ENCODE results near the gene MRPL16.
"Not testable (repeated sequence)": the region's sequence is repeated elsewhere in the genome, so short reads cannot be mapped to it uniquely, and the experiment has no call there.

MRPL16 gene

DNA sequence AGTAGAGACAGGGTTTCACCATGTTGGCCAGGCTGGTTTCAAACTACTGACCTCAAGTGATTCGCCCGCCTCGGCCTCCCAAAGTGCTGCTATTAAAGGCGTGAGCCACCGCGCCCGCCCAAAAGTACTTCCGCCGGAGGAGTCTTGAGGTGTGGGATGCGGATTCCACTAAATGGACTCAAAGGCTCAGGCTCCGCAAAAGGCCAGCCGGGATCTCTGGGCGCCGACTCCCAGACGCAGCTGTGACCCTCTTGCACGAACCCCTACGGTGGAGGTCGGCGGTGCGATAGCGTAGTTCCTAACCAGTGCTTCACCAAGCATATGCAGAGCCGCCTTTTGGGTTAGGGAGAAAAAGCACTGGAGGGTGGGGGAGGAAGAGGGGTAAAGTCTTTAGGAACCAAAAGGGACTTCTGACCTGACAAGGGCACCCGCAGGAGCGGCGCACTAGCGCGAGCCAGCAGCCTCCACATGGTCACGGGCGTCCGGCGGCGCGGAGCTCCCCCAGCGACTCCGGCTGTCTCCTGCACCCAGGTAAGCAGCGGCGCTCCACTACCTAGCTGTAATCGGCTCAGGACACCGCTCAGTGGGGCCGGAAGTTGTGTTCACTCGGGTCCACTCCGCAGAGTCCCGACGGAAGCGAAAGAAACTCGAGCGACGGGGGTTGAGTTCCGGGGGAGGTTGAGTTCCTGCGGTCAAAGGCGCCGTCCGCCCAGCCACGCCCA lies at the start of gene MRPL16:
Gene MRPL16 (minus strand): TSS at position 590 of the 722 bp plus-strand sequence. CDS start 120 bp downstream, at position 470.
- H3K4me3 ChIP-seq (replicated peaks; ENCODE audit: low read depth, low read length): peak within 1 kb of the TSS; percentile 86
- DNase-seq (ENCODE audit: low read depth): peak; percentile 91
- TF ChIP-seq CTCF (IDR thresholded peaks at IDR 0.05; ENCODE audit: low read length, missing control alignments): no peak

GRCh38 chr11:59859673-59860072 lies 49.1 kb upstream of the MRPL16 start:
- TF ChIP-seq CTCF (IDR thresholded peaks at IDR 0.05; ENCODE audit: low read length, missing control alignments): no peak

GRCh38 chr11:59857439-59858434 lies 47.2 kb upstream of the MRPL16 start:
- no peak overlapping the region for H3K4me3 ChIP-seq (replicated peaks; ENCODE audit: low read depth, low read length)
- peak; percentile 35 for DNase-seq (ENCODE audit: low read depth)
- no peak for TF ChIP-seq CTCF (IDR thresholded peaks at IDR 0.05; ENCODE audit: low read length, missing control alignments)

More at GRCh38 chr11:59859673-59860072, 49.1 kb upstream of the MRPL16 start:
- DNase-seq (ENCODE audit: low read depth): no peak
- H3K4me3 ChIP-seq (replicated peaks; ENCODE audit: low read depth, low read length): no peak overlapping the region

DNA sequence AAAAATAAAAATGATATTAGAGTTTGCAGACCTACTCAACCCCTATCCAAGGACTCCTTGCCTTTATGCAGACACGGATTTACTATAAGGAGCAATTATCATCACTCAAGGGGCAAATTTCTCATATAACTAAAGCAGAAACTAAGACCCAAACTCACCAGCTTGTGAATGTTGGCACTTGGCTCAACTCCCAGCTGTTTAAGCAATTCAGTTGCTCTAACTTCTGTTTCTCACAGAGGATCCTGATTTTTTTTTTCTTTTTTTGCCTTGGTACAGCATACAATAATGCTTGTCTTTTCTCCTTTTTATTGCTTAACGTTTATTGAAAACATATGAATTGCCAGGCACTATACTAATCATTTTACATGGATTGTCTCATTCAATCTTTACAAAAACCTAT lies 44.3 kb upstream of the MRPL16 start:
- DNase-seq (ENCODE audit: low read depth): no peak
- no peak for TF ChIP-seq CTCF (IDR thresholded peaks at IDR 0.05; ENCODE audit: low read length, missing control alignments)

DNA sequence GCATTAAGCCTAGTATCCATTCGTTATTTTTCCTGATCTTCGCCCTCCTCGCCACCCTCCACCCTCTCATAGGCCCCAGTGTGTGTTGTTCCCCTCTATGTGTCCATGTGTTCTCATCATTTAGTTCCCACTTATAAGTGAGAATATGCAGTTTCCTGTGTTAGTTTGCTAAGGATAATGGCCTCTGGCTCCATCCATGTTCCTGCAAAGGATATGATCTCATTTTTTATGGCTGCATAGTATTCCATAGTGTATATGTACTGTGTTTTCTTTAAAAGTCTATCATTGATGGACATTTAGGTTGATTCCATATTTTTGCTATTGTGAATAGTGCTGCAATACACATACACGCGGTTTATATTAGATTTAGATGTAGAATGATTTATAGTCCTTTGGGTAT lies 40.8 kb upstream of the MRPL16 start:
- DNase-seq (ENCODE audit: low read depth); H3K4me3 ChIP-seq (replicated peaks; ENCODE audit: low read depth, low read length): not testable (repeated sequence)

More for the DNA sequence above, 44.3 kb upstream of the MRPL16 start:
- no peak overlapping the region for H3K4me3 ChIP-seq (replicated peaks; ENCODE audit: low read depth, low read length)

DNA sequence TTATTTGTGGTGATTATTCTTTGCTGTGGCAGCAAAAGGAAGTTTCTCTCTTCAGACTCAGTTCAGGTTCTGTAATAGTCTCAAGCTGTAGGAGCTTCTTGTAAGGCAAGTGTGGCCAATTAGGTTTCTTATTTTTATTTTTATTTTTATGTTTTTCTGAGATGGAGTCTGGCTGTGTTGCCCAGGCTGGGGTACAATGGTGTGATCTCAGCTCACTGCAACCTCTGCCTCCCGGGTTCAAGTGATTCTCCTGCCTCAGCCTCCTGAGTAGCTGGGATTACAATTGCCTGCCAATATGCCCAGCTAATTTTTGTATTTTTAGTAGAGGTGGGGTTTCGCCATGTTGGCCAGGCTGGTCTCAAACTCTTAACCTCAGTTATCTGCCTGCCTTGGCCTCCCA lies 39.0 kb upstream of the MRPL16 start:
- DNase-seq (ENCODE audit: low read depth); H3K4me3 ChIP-seq (replicated peaks; ENCODE audit: low read depth, low read length): not testable (repeated sequence)

DNA sequence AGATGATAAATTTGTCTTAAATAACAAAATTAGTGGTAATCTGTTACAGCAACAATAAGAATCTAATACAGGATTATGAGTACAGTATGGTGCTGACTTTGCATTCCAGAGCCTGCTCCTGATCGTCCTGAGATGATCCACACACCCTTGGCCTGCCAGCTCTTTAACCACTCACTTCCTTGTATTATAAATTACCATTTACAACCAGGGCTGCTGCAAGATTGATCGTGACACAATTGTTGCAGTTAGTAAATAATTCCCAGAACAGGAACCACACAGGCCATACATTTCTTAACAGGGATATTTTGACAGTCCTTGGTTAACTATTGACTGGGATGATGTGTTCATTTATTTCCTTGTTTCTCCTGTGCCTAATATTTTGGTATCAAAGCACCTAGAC lies 38.6 kb upstream of the MRPL16 start:
- DNase-seq (ENCODE audit: low read depth): no peak
- no peak overlapping the region for H3K4me3 ChIP-seq (replicated peaks; ENCODE audit: low read depth, low read length)
- no peak for TF ChIP-seq CTCF (IDR thresholded peaks at IDR 0.05; ENCODE audit: low read length, missing control alignments)

GRCh38 chr11:59848439-59848838 lies 37.9 kb upstream of the MRPL16 start:
- not testable (repeated sequence) for H3K4me3 ChIP-seq (replicated peaks; ENCODE audit: low read depth, low read length); DNase-seq (ENCODE audit: low read depth)

Data from fibroblast of pulmonary artery (primary cell).